Mammary epithelial cell (primary cell): ENCODE measurements around the gene HMGB3.
"Not testable (repeated sequence)": the region's sequence is repeated elsewhere in the genome, so short reads cannot be mapped to it uniquely, and the experiment has no call there.

Experiments
- CTCF ChIP-seq, 2 donors: IDR thresholded peaks in 1 of 2; conservative IDR thresholded peaks in 1 of 2; 2 replicates each; pipeline ENCODE4 v1.5.1; 2011 to 2012; ENCODE audit warnings: inconsistent platforms in 2 of 2, low read length in 2 of 2, mild to moderate bottlenecking in 2 of 2, control low read depth in 1 of 2, low read depth in 1 of 2; ENCODE audit not compliant: insufficient read depth in 1 of 2; ENCODE audit errors: extremely low read depth in 1 of 2
- EZH2 ChIP-seq: IDR thresholded peaks from 2 replicates; pipeline ENCODE4 v1.6.1; 2012; ENCODE audit warnings: low read length, inconsistent platforms, borderline replicate concordance

DNA sequence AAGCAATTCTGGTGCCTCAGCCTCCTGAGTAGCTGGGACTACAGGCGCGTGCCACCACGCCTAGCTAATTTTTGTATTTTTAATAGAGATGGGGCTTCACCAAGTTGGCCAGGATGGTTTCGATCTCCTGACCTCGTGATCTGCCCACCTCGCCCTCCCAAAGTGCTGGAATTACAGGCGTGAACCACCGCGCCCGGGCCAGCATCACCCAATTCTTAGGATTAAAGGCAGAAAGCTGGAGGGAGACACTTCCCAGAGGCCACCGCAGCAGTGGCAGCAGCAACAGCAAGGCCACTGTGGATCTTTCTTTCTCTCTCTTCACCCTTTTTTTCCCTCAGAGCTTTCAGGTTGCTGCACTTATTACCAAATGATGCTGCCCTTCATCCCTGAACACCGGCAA is 18.7 kb upstream of the HMGB3 start:
- not testable (repeated sequence) for TF ChIP-seq CTCF (conservative IDR thresholded peaks at IDR 0.05 in 1 of 2, IDR thresholded peaks at IDR 0.05 in 1 of 2; ENCODE audit: extremely low read depth in 1 of 2, insufficient read depth in 1 of 2, low read depth in 1 of 2, low read length in 2 of 2); EZH2
